Stimulated activated effector memory CD8-positive, alpha-beta T cell treated with anti-CD3 and anti-CD28 coated beads, Interleukin-12 subunit alpha, Interleukin-12 subunit beta, amount 100 ng/mL, for 72 hours (primary cell): ENCODE measurements around the gene LRRN1.
"Not testable (repeated sequence)": the region's sequence is repeated elsewhere in the genome, so short reads cannot be mapped to it uniquely, and the experiment has no call there.

ENCODE experiments used
- ATAC-seq: fragments of 150-1000 bp; cut with Tn5 transposase; 2 replicates; pipeline ENCODE4 v1.10.0; 2021
- DNase-seq, 2 donors: peaks; one replicate each; pipeline ENCODE4 v3.0.0; 2021 to 2022; ENCODE audit warnings: low spot score in 2 of 2
- H3K27ac Mint-ChIP-seq: one replicate; pipeline ENCODE4 v1.8.0; 2022; ENCODE audit warnings: mild to moderate bottlenecking, mixed read lengths
- H3K36me3 Mint-ChIP-seq: one replicate; pipeline ENCODE4 v1.8.0; 2022; ENCODE audit warnings: mild to moderate bottlenecking, mixed read lengths
- H3K4me1 Mint-ChIP-seq: one replicate; pipeline ENCODE4 v1.8.0; 2022; ENCODE audit warnings: mixed read lengths
- H3K4me3 Mint-ChIP-seq: one replicate; pipeline ENCODE4 v1.8.0; 2022; ENCODE audit warnings: mild to moderate bottlenecking, mixed read lengths
- H3K9me3 Mint-ChIP-seq: one replicate; pipeline ENCODE4 v1.8.0; 2022; ENCODE audit warnings: mixed read lengths

Gene LRRN1

DNA sequence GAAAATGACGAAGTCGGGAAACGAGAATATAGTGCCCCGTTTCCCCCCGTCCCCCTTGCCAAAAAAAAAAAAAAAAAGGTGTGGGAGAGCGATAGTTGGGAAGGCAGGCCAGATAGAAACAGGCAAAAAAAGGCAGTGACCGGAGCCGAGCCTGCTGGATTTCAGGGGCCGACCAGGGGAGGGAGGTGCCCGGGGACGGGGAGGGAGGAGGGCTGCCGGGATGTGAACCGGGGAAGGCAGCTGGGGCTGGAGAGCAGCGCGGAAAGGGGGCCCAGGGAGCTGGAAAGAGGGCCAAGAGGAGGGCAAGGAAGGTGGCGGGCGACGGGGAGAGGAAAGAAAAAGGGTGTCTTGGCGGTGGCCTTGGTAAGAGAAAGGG is 837 bp downstream of the LRRN1 start:
- no peak for DNase-seq
- no peak overlapping the region for H3K27ac Mint-ChIP-seq

DNA sequence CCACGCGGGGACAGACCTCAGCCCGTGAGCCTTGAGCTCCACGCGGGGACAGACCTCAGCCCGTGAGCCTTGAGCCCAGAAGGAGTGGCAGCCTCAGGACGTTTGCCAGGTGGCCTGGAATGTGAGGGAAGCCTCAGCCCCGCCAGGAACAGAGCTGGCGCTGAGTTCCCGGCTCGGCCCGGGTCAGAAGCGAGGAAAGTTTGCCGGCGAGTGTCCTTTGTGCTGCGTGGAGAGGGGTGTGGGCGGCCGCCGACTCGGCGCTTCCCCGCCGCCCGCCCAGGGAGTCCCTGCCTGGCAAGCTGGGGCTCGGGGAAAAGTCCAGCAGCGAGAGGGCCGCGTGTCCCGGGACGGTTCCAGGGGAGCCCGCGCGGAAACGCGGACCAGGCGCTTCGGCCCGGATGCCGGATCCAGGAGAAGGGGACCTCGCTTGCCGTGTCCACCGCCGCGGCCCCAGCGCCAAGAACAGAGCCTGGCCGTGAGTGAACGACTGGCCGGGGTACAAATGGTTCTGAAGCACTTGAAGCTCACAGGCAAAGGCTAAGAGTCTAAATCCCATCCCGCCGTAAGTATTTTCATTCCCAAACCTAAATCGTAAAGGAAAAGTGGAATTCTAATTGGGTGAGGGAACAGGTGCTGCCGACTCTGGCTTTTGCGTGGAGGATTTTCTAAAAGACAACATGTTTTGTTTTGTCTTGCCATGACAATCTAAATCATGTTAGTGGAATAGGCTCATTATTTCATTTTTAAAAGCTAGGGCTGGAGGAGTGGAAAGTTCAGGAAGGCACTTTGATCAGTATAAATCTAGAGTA is 1.7 kb downstream of the LRRN1 start:
- no peaks in the 10 kb centered on the region for H3K36me3 Mint-ChIP-seq
- DNase-seq (no peak), ATAC-seq (no peak)
- no peaks in the 10 kb centered on the region for H3K9me3 Mint-ChIP-seq
- peaks cover 11% of the 10 kb centered on the region for H3K4me1 Mint-ChIP-seq
- H3K4me3 Mint-ChIP-seq = peak overlapping the region; percentile 62
- no peak overlapping the region for H3K27ac Mint-ChIP-seq

More for the DNA sequence above, 837 bp downstream of the LRRN1 start:
- Mint-ChIP-seq H3K9me3 (no peaks in the 10 kb centered on the region), H3K4me3 (peak overlapping the region; percentile 62), H3K36me3 (no peaks in the 10 kb centered on the region), H3K4me1 (peaks cover 11% of the 10 kb centered on the region)
- ATAC-seq = no peak

DNA sequence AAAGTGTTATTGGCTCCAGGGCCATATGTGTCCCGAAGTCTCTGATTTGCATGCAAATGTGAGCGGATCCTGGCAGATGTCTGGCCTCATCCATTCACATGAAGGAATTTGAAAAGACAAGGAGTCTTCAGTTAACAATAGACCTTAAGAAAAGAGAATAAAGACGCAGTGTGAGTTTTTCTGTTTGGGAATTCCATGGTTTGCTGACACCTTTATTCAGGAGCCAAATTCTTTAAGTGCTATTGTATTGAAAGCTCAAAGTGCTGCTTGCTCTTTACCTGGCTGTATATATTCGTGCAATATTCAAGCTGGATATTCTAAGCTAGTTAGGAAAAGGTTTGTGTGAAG is 2.2 kb downstream of the LRRN1 start:
- H3K27ac Mint-ChIP-seq = no peak overlapping the region
- DNase-seq = no peak
- no peaks in the 10 kb centered on the region for H3K9me3 Mint-ChIP-seq

DNA sequence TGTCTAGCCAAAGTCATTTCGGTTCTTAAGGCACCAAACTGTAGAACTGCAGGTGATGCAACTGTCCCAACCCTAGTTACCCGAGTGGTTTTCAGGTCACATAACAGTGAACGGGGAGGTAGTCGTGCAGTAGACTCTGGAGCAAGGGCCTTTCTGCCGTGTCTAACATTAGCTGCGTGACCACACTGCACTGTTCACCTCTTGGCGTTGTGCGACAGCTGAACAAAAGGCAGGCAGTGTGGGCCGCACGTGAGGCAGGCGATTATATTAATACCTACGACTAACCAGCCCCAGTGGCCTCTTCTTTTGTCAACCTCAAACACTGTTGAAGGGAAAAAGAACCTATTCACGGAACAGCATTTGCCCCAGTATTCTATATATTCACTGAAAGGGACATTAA is 2.8 kb downstream of the LRRN1 start:
- Mint-ChIP-seq H3K36me3 (no peaks in the 10 kb centered on the region), H3K4me3 (no peak overlapping the region), H3K27ac (no peak overlapping the region), H3K9me3 (no peaks in the 10 kb centered on the region), H3K4me1 (peaks cover 11% of the 10 kb centered on the region)
- no peak for ATAC-seq
- DNase-seq = no peak

More for the DNA sequence above, 2.2 kb downstream of the LRRN1 start:
- Mint-ChIP-seq H3K4me1 (peaks cover 11% of the 10 kb centered on the region), H3K36me3 (no peaks in the 10 kb centered on the region), H3K4me3 (no peak overlapping the region)
- ATAC-seq = no peak

DNA sequence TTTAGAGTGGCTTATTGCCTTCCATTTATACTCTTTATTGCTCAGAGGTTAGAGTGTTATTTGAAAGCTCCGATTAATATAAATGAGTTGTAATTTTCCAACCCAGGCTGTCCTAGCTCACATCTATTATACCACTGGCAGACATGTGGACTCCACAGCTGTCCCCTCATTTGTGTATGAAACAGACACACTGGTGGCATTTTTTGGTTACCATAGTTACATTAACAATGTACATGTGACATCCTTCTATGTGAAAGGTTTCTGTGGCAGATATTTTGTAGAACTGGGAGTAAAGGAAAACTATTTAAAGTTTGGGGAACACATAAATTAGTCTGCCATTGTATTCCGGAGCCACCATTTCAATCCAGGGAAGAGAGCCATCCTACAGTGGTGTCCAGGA is 5.3 kb downstream of the LRRN1 start:
- no peak overlapping the region for H3K4me3 Mint-ChIP-seq
- H3K4me1 Mint-ChIP-seq = peaks cover 10% of the 10 kb centered on the region
- DNase-seq (no peak), ATAC-seq (no peak)
- no peak overlapping the region for H3K27ac Mint-ChIP-seq
- H3K36me3 Mint-ChIP-seq = no peaks in the 10 kb centered on the region
- H3K9me3 Mint-ChIP-seq = no peaks in the 10 kb centered on the region

DNA sequence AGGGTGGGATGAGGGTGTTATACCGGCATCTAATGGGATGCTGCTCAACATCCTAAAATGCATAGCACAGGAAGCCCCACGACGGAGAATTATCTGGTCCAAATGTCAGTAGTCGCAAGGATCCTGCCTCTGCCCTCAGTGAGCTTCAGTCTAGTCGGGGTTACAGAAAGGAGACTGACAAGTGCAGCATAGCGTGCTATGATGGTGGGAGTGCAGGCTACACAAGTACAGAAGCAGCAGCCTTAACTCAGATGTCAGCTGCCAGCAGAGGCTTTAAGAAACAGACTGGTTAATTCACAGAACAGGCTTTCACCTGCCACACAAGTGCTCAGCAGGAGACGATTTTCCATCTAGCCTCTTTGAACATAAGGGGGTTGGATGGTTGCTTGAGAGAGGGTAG is 6.9 kb downstream of the LRRN1 start:
- Mint-ChIP-seq H3K36me3 (no peaks in the 10 kb centered on the region), H3K9me3 (no peaks in the 10 kb centered on the region), H3K4me1 (no peaks in the 10 kb centered on the region), H3K27ac (no peak overlapping the region), H3K4me3 (no peak overlapping the region)
- DNase-seq (no peak), ATAC-seq (peak; percentile 12)

DNA sequence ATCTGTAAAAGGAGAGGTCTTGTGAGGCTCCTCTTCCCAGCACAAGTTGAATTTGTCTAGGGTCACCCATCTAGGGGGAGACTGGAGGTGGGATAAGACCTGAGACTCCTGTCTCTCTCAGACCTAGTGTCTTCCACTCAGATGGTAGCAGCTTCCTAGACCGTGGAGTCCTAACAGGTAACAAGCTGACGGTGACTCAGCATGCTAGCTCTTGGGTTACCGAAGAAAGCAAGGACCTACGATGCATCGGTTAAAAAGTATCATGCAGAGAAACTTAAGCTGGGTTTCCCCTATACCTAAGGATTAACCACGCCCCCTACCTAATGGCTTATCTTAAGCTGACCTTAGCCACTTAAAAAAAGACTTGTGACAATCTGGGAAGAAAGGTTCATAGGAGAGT is 7.6 kb downstream of the LRRN1 start:
- no peak for ATAC-seq
- no peaks in the 10 kb centered on the region for H3K4me1 Mint-ChIP-seq
- no peak overlapping the region for H3K27ac Mint-ChIP-seq
- H3K4me3 Mint-ChIP-seq = no peak overlapping the region
- H3K36me3 Mint-ChIP-seq = no peaks in the 10 kb centered on the region
- no peaks in the 10 kb centered on the region for H3K9me3 Mint-ChIP-seq
- no peak for DNase-seq

DNA sequence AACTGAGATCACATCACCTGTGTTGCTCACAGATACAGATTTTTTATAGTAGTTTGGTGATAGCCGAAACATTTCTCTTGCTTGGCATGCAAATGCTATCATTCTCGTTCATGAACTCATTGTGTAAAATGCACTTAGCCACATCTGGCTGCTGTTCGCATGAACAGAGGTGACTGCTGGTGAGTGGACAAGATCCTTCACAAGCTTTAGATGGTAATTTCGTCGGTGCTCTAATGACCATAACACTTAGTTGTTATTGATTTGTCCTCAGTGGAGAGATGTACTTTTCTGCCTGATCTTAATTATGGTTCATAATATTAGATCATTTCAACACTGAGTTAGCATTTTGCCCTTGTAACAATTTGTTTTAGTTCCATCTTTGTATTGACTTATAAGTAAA is 13.8 kb downstream of the LRRN1 start:
- ATAC-seq (no peak), DNase-seq (no peak)
- Mint-ChIP-seq H3K4me1 (no peaks in the 10 kb centered on the region), H3K9me3 (no peaks in the 10 kb centered on the region), H3K27ac (no peak overlapping the region), H3K36me3 (no peaks in the 10 kb centered on the region), H3K4me3 (no peak overlapping the region)

DNA sequence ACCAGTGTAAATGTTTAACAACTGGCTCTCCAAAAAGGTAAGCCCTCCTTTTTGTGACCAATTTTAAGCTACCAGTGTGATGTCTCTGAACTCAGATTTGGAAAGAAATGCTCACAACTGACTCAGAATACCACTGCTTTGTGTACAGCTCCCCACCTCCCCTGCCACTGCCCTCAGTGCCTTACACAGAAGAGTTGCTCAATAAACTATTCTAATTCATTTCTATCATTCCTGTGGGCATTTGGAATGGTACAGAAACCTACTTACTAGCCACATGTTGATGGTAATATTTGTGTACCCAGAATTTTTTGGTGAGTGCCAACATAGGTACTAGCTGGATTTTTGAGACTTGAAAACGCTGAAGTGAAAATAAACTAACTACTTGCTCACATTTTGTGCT is 16.0 kb downstream of the LRRN1 start:
- H3K27ac Mint-ChIP-seq = no peak overlapping the region
- H3K36me3 Mint-ChIP-seq = no peaks in the 10 kb centered on the region
- DNase-seq (no peak), ATAC-seq (no peak)
- no peak overlapping the region for H3K4me3 Mint-ChIP-seq
- no peaks in the 10 kb centered on the region for H3K9me3 Mint-ChIP-seq
- H3K4me1 Mint-ChIP-seq = no peaks in the 10 kb centered on the region

DNA sequence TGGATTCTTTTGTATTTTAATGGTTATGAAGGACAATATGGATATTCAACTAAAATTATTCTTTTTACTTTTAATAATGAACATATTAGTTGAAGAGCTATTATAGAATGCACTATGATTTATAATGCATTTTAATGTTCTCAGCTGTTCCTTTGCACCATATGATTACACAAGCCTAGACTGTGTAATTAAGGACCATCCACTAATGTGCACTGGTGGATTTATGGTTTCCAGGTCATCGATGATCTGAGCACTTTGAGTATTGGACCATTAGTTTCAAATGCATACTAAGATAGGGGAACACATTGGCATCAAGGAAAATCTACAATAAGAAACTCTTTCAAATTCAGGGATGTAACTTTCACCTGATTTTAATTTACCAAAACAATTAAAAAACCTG is 16.8 kb downstream of the LRRN1 start:
- H3K4me1 Mint-ChIP-seq = no peaks in the 10 kb centered on the region
- H3K9me3 Mint-ChIP-seq = no peaks in the 10 kb centered on the region
- no peak overlapping the region for H3K4me3 Mint-ChIP-seq

DNA sequence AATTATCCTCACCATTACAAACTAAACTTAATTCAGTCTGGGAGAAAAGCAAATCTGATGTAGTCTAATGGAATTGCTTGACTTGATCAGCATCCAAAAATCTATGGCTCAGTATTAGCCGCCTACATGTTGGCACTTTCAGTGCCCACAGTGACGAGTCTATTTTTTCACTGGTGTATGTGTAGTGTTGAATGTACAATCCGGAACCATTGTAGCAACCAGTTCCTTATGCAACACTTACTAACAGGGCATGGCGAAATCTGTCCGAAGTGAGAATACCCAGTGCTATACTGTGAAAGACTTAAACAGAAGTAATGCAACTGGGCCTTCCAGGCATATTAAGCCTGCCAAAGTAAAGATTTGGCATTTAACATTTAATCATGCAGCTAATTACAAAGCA is 18.6 kb downstream of the LRRN1 start:
- H3K4me3 Mint-ChIP-seq = no peak overlapping the region
- DNase-seq (no peak), ATAC-seq (no peak)
- H3K27ac Mint-ChIP-seq = no peak overlapping the region
- no peaks in the 10 kb centered on the region for H3K36me3 Mint-ChIP-seq
- no peaks in the 10 kb centered on the region for H3K4me1 Mint-ChIP-seq
- no peaks in the 10 kb centered on the region for H3K9me3 Mint-ChIP-seq

More for the DNA sequence above, 16.8 kb downstream of the LRRN1 start:
- no peak overlapping the region for H3K27ac Mint-ChIP-seq
- no peaks in the 10 kb centered on the region for H3K36me3 Mint-ChIP-seq
- no peak for ATAC-seq
- DNase-seq = no peak

DNA sequence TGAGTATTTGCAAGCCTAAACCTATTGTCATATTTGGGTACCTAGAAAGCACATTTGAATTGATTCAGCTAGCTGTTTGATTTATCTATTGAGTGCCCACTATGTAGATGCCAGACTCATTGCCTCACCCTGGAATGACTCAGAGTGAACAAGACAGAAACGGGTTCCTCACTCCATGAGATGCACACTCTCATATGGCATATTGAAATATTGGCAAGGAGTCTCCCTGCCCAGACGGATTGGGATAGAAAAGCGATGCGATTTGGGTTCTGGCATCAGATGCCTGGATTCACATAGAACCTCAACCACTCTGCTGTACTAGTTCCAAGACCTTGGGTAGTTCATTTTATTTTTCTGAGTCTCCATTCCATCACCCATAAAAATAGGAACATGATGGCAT is 22.5 kb downstream of the LRRN1 start:
- ATAC-seq (no peak), DNase-seq (no peak)
- H3K4me1 Mint-ChIP-seq = no peaks in the 10 kb centered on the region
- no peaks in the 10 kb centered on the region for H3K9me3 Mint-ChIP-seq
- no peak overlapping the region for H3K27ac Mint-ChIP-seq
- no peak overlapping the region for H3K4me3 Mint-ChIP-seq
- no peaks in the 10 kb centered on the region for H3K36me3 Mint-ChIP-seq

DNA sequence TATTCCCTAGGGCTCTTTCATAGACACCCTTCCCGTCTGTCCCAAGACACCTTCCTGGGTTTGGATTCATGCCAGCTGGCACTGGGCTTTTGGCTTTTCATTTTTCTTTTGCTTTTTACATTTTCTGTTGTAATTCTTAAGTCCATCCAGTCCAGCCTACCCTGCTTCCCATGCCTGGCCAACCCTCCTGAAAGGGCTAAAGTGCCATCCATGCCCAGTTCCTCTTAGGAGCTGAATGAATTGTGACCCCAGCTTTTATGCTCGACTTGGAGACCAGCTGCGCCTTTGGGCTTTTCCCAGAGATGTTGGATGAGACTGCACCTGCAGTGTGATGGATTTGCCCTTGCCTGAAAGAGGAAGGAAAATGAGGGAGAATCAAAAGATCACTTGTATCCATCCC is 25.8 kb downstream of the LRRN1 start:
- no peaks in the 10 kb centered on the region for H3K4me1 Mint-ChIP-seq
- no peak for ATAC-seq
- H3K27ac Mint-ChIP-seq = no peak overlapping the region
- H3K36me3 Mint-ChIP-seq = no peaks in the 10 kb centered on the region
- no peaks in the 10 kb centered on the region for H3K9me3 Mint-ChIP-seq
- no peak overlapping the region for H3K4me3 Mint-ChIP-seq
- DNase-seq = no peak

DNA sequence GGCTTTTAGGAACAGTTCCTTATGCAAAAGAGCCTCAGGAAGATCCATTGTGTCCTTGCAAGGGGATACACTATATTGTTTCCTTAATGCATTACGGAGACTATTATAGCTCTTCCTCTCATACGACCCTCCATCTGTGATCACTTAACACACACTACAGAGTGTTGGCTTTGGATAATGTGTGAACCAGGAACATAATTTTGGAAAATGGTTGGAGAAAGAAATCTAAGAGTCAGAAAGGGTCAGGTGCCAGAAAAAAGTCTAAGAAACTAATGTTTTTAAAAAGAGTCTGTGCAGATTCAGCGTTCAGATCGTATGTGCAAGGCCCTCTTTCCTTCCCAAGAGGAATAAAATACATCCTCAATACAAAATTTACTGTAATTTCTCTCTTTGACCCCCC is 27.3 kb downstream of the LRRN1 start:
- H3K9me3 Mint-ChIP-seq = no peaks in the 10 kb centered on the region
- DNase-seq (no peak), ATAC-seq (no peak)
- H3K4me1 Mint-ChIP-seq = no peaks in the 10 kb centered on the region
- H3K4me3 Mint-ChIP-seq = no peak overlapping the region
- no peaks in the 10 kb centered on the region for H3K36me3 Mint-ChIP-seq
- no peak overlapping the region for H3K27ac Mint-ChIP-seq

DNA sequence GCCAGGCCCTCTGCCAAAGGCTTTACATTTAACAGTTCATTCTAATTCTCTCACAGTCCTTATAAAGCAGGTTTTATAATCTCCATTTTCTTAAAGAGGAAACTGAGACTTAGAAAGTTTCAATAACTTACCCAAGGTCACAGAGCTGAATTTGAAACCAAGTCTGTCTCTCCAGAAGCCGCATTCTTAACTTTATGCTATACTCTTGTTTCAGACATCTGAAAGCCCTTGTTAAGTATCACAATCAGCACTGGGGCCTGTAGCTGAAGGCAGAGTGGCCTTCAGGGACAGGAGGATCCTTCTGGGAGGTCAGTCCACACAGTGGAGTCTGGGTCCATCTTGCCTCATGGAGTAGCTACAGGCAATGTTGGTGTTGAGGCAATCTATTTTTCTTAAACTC is 27.9 kb downstream of the LRRN1 start:
- Mint-ChIP-seq H3K36me3 (no peaks in the 10 kb centered on the region), H3K4me1 (no peaks in the 10 kb centered on the region), H3K4me3 (no peak overlapping the region), H3K9me3 (no peaks in the 10 kb centered on the region), H3K27ac (no peak overlapping the region)
- no peak for ATAC-seq
- no peak for DNase-seq

DNA sequence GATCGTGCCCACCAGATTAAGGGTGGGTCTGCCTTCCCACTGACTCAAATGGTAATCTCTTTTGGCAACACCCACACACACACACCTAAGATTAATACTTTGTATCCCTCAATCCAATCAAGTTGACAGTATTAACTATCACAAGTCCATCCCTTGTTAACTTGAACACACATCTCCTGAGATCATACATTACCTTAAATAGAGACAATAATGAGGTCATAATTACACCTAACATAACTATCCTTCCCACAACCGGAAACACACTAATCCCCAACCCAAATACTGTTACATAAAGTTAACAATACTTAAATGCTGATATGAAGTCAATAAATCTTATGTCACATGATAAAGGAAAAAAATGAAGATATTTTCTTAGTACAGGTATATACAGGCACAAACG is 29.2 kb downstream of the LRRN1 start:
- not testable (repeated sequence) for ATAC-seq, H3K9me3 Mint-ChIP-seq, H3K36me3 Mint-ChIP-seq, H3K27ac Mint-ChIP-seq, DNase-seq, H3K4me1 Mint-ChIP-seq, H3K4me3 Mint-ChIP-seq

DNA sequence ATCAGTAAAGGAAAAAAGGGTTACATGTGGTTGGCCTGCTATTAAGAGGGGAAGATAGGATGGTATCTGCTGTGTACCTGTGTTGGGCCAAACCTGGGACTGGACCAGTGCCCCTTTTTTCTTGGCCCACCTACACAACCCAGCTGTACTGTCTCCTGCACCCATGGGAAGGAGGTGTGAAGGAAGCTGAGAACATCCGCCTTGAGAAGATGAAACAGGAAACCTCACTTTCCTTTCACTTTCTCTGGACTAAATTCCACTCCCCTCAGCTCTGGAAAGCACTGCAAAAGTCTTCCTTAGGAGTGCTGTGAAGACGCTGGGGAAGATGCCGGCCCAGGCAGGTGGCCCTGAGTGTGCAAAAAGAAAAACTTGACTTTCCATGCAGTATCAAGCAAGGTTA is 37.6 kb downstream of the LRRN1 start:
- ATAC-seq (no peak), DNase-seq (no peak)
- Mint-ChIP-seq H3K4me1 (no peaks in the 10 kb centered on the region), H3K27ac (no peak overlapping the region), H3K9me3 (peaks cover 23% of the 10 kb centered on the region), H3K4me3 (no peak overlapping the region), H3K36me3 (no peaks in the 10 kb centered on the region)
